ENCODE results near the gene ABCC10.
"Not testable (repeated sequence)": the region's sequence is repeated elsewhere in the genome, so short reads cannot be mapped to it uniquely, and the experiment has no call there.

Gene ABCC10

DNA sequence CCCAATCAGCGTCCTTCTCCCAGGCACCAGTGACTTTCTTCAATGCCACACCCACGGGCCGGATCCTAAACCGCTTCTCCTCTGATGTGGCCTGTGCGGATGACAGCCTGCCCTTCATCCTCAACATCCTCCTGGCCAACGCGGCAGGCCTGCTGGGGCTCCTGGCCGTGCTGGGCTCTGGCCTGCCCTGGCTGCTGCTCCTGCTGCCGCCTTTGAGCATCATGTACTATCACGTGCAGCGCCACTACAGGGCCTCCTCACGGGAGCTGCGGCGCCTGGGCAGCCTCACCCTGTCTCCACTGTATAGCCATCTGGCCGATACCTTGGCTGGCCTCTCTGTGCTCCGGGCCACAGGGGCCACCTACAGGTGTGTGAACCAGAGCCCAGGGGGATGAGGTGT is 18.2 kb downstream of the ABCC10 start:
- no peak for DNase-seq

DNA sequence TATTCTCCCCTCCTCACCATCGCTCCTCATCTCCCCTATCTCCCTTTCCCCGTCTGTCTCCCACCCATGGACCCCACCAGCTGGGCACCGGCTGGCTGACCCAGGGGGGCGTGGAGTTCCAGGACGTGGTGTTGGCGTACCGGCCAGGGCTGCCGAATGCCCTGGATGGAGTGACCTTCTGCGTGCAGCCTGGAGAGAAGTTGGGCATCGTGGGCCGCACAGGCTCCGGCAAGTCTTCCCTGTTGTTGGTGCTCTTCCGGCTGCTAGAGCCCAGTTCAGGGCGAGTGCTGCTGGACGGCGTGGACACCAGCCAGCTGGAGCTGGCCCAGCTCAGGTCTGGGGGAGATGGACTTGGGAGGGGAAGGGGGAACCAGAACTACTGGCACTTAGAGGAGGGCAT is 20.3 kb downstream of the ABCC10 start:
- DNase-seq = no peak

DNA sequence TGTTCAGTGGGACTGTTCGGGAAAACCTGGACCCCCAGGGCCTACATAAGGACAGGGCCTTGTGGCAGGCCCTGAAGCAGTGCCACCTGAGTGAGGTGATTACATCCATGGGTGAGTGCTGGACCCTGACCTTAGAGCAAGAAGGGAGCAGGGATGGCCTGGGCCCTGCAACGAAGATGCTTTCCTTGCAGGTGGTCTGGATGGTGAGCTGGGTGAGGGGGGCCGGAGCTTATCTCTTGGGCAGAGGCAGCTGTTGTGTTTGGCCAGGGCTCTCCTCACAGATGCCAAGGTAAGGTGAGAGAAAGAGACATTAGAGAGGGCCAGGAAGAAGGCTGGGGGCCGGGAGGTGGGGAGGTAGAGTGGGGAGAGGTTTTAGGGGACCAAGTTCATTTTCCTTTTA is 21.6 kb downstream of the ABCC10 start:
- DNase-seq = no peak

GRCh38 chr6:43450699-43451131 is 23.4 kb downstream of the ABCC10 start:
- no peak for DNase-seq

GRCh38 chr6:43451348-43451747 is 24.0 kb downstream of the ABCC10 start:
- no peak for DNase-seq

GRCh38 chr6:43451939-43452338 is 24.6 kb downstream of the ABCC10 start:
- no peak for DNase-seq

- no peak for DNase-seq
Measured at GRCh38 chr6:43452896-43453295, 25.6 kb downstream of the ABCC10 start.

DNA sequence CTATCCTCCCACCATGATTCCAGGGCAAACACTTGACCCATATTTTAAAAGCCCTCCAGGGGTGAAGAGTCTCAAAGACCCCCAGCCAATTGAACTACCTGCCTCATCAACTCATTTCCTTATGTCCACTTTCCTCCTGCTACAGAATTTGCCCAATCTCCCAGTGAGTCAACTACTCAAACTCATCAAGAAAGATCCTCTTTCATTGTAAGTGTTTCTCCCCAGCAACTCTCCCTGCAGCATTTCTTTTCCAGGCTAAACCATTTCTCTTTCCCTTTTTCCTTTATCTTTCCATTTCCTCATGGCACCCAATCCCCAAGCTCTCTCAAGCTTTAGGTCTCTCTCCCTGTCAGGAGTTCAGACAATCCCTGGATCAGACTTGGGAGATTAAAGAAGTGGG is 26.5 kb downstream of the ABCC10 start:
- DNase-seq = no peak

- DNase-seq = peak in 18 of 51 donors; percentile 19 to 87 (median 68)
Measured at GRCh38 chr6:43454290-43454695, 27.0 kb downstream of the ABCC10 start.

DNA sequence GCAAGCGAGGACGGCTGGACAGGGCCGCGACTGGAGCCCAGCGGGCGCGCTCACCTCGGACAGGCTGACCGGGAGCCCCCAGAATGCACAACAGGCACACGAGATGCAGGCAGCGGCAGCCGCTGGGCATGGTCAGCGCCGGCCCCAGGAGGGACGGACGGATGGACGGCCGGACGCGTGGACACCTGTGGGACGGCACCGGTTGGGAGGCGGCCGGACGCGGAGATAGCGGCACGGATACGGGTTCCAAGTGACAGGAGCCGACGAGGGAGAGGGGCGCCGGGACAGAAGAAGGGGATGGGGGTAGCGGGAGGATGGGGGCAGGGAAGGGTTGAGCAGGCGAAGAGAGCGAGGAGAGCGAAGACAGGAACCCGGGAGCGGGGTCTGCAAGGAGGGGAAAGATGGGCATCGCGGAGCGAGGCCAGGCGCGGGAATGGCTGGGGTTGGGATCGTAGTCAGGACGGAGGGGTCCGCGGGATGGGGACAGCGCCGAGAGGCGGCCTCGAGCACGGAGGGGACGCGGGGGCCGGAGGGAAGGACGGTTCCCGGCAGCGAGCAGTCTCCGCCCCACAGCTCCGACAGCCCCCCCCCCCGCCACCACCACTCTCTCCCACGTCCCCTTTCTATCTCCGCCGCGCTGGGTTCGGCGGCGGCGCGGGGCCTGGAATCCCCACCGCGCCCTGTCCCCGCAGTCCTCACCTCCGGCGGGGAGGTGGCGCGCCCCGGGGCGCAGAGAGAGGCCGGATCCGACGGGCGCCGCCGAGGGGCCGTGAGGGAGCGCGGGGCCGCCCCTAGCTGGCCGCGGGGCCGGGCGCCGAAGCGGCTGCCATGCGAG is 27.6 kb downstream of the ABCC10 start:
- DNase-seq = peak in 37 of 51 donors; percentile 16 to 91 (median 65)

- DNase-seq = peak in 17 of 51 donors; percentile 3 to 52 (median 16)
Measured at GRCh38 chr6:43455531-43456428, 28.4 kb downstream of the ABCC10 start, which contains the start of gene DLK2. Gene DLK2 (minus strand): TSS chr6:43455548. CDS start chr6:43454825, 723 bp downstream.

DNA sequence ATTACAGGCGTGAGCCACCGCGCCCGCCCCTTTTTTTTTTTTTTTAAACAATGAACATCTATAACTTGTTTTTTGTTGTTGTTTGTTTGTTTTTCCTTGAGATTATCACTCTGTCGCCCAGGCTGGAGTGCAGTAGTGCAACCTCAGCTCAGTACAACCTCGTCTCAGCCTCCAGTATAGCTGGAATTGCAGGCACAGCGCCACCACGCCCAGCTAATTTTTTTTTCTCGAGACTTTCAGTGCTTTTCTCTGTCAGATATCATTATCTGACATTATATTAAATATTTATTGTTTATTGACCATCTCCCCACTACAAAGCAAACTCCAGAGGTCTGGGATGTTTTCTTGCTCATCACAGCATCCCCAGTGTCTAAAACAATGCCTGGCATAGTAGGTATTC is 30.3 kb downstream of the ABCC10 start:
- DNase-seq = no peak

- DNase-seq = not testable (repeated sequence)
Measured at GRCh38 chr6:43458154-43458553, 30.8 kb downstream of the ABCC10 start.

- no peak for DNase-seq
Measured at GRCh38 chr6:43459535-43459934, 32.2 kb downstream of the ABCC10 start.

DNA sequence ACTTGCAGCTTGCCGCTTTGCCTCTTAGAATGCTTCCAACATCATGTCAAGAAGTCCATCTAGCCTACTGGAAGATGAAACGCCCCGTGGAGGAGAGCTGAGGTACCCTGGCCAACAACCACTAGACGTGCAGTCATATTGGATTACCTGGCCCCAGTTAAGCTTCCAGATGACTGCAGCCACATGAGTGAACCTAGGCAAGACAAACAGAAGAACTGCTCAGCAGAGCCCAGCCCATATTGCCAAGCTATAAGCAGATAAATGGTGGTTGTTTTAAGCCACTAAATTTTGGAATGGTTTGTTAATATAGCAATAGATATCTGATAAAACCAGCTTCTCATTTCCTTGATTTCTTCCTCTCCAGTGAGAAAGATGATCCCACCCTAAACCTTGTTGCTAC is 32.7 kb downstream of the ABCC10 start:
- DNase-seq = no peak

DNA sequence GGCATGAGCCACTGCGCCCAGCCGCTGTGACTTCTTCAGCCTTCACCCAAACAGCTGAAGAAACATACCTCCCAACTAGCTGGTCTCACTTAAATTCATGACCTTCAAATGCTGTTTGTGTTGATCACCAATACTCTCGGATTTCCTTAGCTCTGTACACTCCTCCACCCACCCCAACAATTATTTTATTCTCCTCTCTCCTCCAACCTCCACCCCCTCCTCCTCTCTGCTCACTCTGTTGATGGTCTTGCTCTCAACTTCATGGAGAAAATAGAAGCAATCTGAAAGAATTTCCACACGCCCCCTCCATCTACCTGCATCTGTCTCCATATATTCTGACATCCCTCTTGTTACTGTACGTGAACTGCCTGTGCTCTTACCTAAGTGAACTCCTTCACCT is 34.6 kb downstream of the ABCC10 start:
- DNase-seq = no peak

DNA sequence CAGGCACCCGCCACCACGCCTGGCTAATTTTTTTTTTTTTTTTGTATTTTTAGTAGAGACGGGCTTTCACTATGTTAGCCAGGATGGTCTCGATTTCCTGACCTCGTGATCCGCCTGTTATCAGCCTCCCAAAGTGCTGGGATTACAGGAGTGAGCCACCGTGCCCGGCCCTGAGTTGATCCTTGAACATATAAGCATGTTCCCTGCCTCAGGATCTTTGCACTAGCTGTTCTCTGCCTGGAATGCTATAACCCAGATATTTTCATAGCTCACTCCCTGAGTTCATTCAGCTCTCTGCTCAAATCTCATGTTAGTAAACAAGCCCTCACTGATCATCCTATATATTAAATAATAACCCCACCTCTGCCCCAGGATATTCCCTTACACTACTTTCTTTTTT is 37.0 kb downstream of the ABCC10 start:
- no peak for DNase-seq

DNA sequence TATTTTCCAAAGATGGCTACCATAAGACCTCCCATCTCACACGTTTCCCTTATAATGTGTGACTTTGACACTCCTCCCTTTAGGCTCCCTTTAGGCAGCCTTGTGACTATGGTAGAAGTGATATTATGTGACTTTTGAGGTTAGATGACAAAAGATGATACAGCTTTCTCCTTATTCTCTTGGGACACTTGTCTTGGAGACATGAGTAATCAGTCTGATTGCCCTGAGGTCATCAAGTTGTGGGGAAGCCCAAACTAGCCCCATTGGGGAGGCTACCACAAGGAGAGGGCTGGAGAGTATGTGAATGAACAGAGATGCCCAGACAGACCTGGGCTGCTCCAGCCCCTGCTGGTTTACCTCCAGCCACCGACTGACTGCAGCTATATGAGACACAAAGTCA is 38.6 kb downstream of the ABCC10 start:
- DNase-seq = no peak

GRCh38 chr6:43467265-43467664 is 39.9 kb downstream of the ABCC10 start:
- not testable (repeated sequence) for DNase-seq

DNA sequence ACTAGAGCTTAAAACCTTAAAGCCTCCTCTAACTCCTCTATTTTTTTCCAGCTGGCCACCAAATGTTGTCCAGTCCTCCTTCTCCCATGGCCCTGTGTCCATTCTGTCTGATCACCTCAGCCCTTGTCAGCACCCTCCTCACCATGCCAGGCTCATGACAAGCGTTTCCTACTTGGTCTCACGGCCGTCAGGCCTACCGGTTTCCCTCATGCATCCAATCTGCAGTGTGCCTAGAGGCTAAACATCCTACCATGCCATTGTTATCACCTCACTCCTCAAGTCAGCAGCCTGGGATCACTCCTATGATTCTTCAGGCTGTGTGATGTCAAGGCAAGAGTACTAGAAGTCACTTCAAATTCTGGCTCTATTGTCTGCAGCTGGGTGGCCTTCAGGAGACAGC is 40.4 kb downstream of the ABCC10 start:
- no peak for DNase-seq

- DNase-seq = no peak
Measured at GRCh38 chr6:43468240-43468639, 40.9 kb downstream of the ABCC10 start.

All from hypothalamus (tissue), 51 donors.